Measurements from ENCODE around the gene CFAP74.

GRCh38 chr1:1978108-1978507 lies 25.5 kb downstream of the CFAP74 start:
- TF ChIP-seq CTCF (IDR thresholded peaks at IDR 0.05; ENCODE audit: poor library complexity), result no peak
- TF ChIP-seq EZH2phosphoT487 (IDR thresholded peaks at IDR 0.05; ENCODE audit: low read depth, severe bottlenecking, unreplicated experiment), result no peak
